T47D (cell line): ENCODE data around the gene CTBP2.
A peak's percentile ranks its signal among the peaks of the same experiment; 100 is the strongest.
"Not testable (repeated sequence)": the region's sequence is repeated elsewhere in the genome, so short reads cannot be mapped to it uniquely, and the experiment has no call there.

Experiments used
- DNase-seq, 2 experiments: peaks; one replicate each; pipeline versions ENCODE4 v3.0.0 to v3.0.0-alpha.2; 2011 to 2012; ENCODE audit warnings: low read depth in 1 of 2, low spot score in 1 of 2
- JUND ChIP-seq: IDR thresholded peaks from 2 replicates; pipeline ENCODE4 v1.6.1; 2012; ENCODE audit warnings: low read depth
- in situ Hi-C: cut with HindIII; loops from 2 replicates; pipeline ENCODE4 v1.10.0; 2016; ENCODE audit warnings: low sequenced_read_pairs, low pct_unique_long_range_greater_than_20kb

CTBP2 gene

DNA sequence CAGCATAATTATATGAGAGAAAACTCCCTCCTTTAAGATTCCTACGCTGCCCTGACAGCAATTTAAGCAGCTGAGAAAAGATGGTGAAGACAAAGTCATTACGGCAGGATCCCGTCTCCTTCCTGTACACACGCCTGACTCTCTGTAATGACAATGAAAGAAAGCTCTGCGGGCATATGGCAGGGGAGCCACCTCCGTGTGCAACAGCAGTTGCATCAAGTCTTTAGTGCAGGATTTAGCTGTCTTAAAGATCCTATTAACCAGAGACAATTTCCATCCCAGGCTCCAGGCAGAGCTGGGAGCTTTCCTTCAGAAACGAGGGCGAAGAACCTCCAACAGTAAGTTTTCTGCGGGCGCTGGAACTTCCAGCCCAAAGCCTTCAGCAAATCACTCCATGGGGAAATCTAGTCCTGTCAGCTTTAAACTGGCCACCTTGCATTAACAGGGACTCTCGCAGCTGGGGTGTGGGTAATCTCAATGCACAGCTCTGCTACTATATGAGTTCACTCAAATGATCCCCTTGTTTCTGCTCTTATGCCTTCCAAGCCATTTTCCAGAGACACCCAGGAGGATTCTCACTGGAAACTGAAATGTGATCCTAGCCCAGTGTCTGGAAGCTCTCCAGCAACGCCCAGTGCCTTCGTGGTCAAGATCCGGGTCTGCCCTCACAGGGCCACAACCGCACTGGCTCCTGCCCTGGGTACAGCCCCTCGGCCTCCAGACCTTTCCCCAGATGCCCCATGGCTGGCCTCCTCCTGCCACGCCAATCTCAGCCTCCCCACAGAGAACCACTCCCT lies 74.9 kb downstream of the CTBP2 start:
- peak in 1 of 2 experiments; percentile 75 for DNase-seq
- no peak for TF ChIP-seq JUND
- in situ Hi-C loops = no loop called here

- DNase-seq = no peak
- in situ Hi-C loops = no loop called here
- TF ChIP-seq JUND = no peak
Measured at GRCh38 chr10:125084614-125085257, 75.6 kb downstream of the CTBP2 start.

- no peak for TF ChIP-seq JUND
- in situ Hi-C loops = no loop called here
- no peak for DNase-seq
Measured at GRCh38 chr10:125084191-125084613, 76.2 kb downstream of the CTBP2 start.

GRCh38 chr10:125083576-125083920 lies 76.8 kb downstream of the CTBP2 start:
- no peak for TF ChIP-seq JUND
- in situ Hi-C loops = no loop called here
- no peak for DNase-seq

DNA sequence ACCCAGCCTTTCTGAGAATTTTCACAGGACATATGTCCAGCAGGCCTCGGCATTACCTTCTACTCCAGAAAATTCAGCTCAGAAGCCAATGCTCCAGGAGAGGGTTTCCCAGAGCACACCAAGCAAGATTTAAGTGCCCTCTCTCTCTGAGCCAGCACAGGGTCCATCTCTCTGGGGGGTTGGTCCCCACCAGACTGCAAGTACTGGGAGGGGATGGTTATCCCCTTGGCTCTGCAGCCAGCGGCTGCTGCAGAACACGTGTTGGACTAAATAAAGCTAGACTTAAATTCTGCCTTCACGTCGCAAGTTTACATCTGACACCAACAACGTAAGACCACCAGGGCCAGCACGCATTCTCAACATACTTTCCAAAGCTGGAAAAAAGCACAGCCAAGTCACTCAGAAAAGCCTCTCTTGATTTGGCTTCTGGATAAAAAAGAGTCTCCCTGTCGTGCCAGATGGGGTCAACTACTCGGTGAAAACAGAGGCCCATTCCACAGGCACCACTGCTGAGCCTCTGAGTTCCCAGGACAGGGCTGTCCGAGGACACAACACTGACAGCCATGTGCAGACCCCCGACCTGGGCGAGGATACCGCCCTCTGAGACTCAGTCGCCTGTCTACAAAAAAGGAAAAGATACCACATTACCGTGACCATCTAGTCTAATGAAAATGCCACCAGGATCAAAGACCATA lies 77.3 kb downstream of the CTBP2 start:
- in situ Hi-C loops = no loop called here
- TF ChIP-seq JUND = no peak
- DNase-seq = no peak

DNA sequence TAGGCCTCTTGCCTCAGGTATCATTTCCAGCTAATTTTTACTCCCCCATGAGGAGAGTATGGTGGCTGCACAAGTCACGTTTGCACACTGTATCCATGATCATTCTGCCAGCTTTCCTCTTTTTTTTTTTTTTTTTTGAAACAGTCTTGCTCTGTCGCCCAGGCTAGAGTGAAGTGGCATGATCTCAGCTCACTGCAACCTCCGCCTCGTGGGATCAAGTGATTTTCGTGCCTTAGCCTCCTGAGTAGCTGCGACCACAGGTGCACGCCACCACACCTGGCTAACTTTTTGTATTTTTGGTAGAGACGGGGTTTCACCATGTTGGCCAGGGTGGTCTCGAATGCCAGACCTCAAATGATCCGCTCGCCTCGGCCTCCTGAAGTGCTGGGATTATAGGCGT lies 77.9 kb downstream of the CTBP2 start:
- in situ Hi-C loops, DNase-seq: not testable (repeated sequence)

GRCh38 chr10:125081931-125082330 lies 78.4 kb downstream of the CTBP2 start:
- DNase-seq = no peak
- in situ Hi-C loops = no loop called here
- no peak for TF ChIP-seq JUND

DNA sequence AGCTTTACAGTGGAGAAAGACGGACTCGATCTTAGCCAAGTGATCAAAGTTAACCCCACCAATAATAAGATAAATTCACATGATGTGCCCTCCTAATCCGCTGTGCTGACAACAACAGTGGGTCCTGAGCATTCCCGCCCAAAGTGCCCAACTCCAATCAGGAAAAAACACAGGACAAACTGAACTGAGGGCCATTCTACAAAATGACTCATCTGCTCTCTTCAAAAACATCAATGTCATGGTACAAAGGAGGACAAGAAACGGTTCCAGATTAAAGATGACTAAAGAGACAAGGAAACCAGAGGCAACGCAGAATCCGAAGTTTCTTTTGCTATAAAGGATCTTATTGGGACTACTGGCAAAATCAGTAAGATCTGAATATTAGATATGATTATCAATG lies 79.4 kb downstream of the CTBP2 start:
- no peak for TF ChIP-seq JUND
- DNase-seq = no peak
- in situ Hi-C loops = no loop called here

DNA sequence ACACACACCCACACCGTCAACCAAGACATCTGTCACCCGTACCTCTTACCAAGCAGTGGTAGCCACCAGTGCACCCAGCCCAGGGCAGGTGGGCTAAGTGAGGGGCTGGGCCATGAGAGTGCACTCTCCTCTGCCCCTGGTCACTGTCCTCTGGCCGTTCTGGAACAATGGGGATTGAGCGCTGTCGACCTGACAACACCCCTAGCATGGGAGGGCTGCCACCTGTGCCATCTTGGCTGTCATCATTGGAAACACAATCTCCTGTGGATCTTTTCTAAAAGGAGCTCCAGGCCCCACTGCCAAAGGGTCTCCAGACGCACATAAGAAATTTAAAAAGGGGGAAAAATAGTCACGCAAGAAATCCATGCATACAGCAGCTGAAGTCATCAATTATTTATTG lies 80.1 kb downstream of the CTBP2 start:
- in situ Hi-C loops = no loop called here
- TF ChIP-seq JUND = no peak
- no peak for DNase-seq

DNA sequence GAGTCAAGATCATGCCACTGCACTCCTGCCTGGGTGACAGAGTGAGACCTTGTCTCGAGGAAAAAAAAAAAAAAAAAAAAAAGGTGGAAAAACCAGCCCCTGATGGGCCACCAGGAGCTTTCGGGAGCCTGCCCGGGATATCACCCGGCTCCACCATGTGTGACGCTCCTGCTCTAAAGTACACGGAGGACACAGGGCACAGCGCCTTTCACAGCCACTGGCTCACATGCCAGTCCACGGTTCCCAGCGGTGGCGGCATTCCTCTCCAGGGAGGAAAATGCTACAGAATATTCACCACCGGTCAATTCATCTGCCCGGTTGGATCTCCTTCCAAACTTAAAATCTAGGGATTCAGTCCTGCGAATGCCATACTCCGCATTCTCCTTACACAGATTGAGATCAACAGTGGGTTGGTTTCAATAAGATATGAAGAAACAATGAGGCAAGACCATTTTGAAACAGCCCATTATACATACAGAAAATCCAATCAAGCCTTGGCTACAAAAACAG lies 81.2 kb downstream of the CTBP2 start:
- in situ Hi-C loops = no loop called here

GRCh38 chr10:125076891-125077541 lies 83.3 kb downstream of the CTBP2 start:
- in situ Hi-C loops = no loop called here
- no peak for DNase-seq
- no peak for TF ChIP-seq JUND

More for the DNA sequence above, 81.2 kb downstream of the CTBP2 start:
- DNase-seq = no peak
- TF ChIP-seq JUND = no peak

- no peak for DNase-seq
- in situ Hi-C loops = no loop called here
- TF ChIP-seq JUND = no peak
Measured at GRCh38 chr10:125076121-125076825, 84.1 kb downstream of the CTBP2 start.
